ENCODE measurements around the gene EIF3A.

- TF ChIP-seq CTCF (IDR thresholded peaks at IDR 0.05; ENCODE audit: poor library complexity, severe bottlenecking) (no peak), MXI1 (conservative IDR thresholded peaks at IDR 0.05; ENCODE audit: poor library complexity, severe bottlenecking) (no peak), POLR2AphosphoS5 (IDR thresholded peaks at IDR 0.05) (no peak)
These were observed 55.3 kb downstream of the EIF3A start for GRCh38 chr10:119025336-119025735.
